HG03064 (cell line): Measurements from ENCODE around the gene CDH12.
A peak's percentile ranks its signal among the peaks of the same experiment; 100 is the strongest.

Experiments used
- ATAC-seq: cut with Tn5 transposase; IDR thresholded peaks from one replicate; pipeline ENCODE4 v1.9.1; 2021; ENCODE audit warnings: low read depth; ENCODE audit not compliant: unreplicated experiment

CDH12 gene

GRCh38 chr5:21882074-21882745, 970.9 kb downstream of the CDH12 start:
- no peak for ATAC-seq

GRCh38 chr5:21880164-21880563, 973.0 kb downstream of the CDH12 start:
- ATAC-seq, result no peak

- ATAC-seq, result no peak
These were observed 990.2 kb downstream of the CDH12 start for GRCh38 chr5:21862986-21863385.

DNA sequence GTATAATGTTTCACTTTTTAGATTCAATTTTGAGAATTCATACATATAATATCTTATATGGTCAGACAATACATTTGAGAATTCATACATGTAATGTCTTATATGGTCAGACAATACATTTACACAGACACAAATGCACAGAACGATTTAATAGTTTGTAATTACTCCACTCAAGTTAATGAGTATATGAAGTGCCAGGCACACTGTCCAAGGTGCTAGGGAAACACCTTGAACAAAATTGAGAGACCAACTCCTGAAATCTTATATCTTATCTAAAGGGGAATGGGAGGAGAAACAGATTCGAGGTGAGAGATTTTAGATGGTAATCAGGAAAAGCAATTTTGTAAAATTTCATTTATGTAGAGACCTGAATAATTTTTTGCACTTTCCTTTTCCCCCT, 994.7 kb downstream of the CDH12 start:
- ATAC-seq, result no peak

GRCh38 chr5:21856987-21857386, 996.2 kb downstream of the CDH12 start:
- no peak for ATAC-seq

GRCh38 chr5:21847300-21847699, 1005.8 kb downstream of the CDH12 start:
- no peak for ATAC-seq

GRCh38 chr5:21844960-21845359, 1008.2 kb downstream of the CDH12 start:
- ATAC-seq, result no peak

GRCh38 chr5:21834863-21835262, 1018.3 kb downstream of the CDH12 start:
- ATAC-seq, result no peak

DNA sequence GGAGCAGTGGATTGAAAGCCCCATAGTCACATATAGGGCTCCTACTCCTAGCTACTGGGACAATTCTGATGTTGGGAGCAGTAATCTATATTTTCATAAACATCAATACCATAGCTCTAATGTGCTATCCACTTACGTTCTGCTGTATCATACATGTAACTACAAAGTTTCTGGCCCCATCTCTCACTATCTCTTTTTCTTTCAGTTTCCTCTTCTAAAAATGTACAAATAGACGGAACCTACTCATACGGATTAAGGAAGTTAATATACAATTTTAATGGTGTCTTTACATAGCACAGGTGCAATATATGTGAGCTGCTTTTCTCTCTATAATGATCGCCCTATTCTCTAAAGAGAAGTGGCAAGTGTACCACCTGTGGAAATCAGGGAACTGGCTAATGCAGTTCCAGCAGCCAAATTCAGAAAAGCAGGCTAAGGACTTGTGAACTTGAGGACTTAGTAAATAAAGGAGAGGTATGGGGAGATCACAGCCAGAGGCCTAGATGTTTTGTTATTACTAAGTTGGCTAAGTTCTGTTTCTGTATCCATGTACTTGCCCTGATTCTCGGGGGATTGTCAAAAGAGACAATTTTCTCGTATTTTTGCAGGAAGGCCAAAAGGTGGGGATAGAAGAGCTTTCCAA, 1021.9 kb downstream of the CDH12 start:
- peak; percentile 89 for ATAC-seq

DNA sequence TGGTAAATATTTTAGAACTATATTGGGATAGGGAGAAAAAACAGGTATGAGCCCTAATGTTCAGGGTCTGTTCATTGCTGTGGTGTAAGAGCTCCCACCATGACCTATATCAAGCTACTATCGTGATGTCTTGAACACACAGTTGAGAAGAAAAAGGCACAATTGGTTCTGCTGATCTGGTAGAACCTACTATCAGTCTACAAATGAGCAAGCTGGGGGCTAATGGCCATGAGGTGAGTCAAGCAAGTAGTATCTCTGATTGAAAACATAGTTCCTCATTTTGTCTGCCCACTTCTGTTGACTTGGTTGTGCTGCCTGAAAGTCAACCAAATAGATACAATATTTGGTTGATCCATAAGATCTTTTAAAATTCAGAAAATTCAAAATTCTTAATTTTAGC, 1026.3 kb downstream of the CDH12 start:
- ATAC-seq, result no peak

GRCh38 chr5:21823588-21823987, 1029.6 kb downstream of the CDH12 start:
- no peak for ATAC-seq

- ATAC-seq, result no peak
These were observed 1030.0 kb downstream of the CDH12 start for GRCh38 chr5:21823076-21823574.

DNA sequence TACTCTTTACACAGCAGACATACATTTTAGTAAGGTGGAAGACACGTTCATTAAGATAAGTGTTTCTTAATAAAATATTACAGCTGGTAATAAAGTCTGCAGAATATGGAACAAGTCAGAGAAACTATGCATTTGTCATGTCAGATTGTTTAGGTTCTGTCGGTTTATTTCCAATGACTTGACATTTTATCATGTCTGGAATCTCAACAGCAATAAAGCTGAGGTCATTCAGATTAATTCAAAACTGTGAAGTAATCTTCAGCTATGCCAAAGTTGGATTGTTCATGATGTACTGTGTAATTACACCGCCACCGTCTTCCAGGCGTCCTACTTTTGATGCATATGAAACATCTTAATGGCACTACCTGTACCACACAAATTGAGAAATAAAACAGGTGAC, 1032.6 kb downstream of the CDH12 start:
- no peak for ATAC-seq

DNA sequence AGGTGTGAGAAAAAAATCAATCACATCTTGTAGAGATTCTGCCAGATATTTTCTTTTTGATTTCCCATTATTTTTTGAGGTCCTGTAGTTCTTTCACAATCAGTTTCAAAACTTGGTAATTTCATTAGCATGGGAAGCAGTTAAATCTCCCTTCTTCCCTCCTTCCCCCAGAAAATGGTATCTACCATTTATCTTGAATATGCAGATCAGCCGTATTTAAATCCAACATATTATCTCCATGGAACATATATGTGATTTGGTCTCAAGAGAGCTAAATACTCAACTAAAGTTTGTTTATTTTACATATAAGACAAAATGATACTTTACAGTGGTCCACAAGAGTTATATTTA, 1034.8 kb downstream of the CDH12 start:
- ATAC-seq, result no peak

DNA sequence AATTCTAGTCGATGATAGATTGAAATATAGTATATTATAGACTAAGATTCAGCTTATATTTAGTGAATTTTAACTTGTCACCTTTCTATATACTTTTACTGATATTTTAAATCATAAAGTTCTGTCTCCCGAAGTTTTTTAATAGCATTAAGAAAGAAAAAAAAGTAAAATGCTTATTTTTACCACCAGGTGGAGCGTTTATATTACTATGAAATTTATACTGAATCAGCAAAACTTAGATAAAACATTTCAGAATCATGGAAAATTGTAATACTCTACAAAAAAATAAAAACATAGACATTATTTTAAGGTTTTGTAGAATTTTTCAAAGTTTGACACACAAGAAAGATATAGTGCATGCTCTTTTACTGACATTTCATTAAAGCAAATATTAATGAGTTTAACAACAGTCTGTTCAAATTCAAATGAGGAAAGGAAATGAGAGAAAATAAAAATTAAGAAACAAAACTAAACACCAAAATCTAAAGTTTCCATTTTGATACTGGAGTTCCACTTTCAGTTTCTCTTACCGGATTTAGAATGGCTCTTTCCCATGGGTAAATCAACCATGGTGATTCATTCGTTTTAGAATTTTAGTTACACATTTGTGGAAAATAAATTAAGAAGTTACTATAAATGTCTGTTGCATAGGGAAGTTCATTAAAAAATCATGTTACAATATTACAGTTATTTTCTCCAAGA, 1035.3 kb downstream of the CDH12 start:
- ATAC-seq, result no peak

GRCh38 chr5:21810737-21811316, 1042.3 kb downstream of the CDH12 start:
- ATAC-seq, result no peak

DNA sequence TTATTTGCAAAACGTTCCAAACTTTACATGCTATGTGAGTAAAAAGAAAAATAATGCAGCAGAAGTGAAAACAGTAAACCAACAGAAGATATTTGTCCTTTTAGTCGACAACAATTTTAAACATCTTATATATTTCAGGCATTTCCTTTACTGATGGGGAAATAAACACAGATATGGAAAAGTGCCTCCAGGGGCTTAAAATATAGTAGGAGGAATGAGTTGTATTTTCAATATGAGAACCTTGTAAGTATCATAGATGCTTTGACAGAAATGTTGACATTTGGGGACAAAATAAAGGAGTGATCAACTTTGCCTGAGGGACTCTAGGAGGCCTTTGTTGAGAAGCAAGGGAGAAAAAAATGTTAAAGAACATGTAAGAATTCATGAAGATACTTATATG, 1043.5 kb downstream of the CDH12 start:
- ATAC-seq, result no peak

- ATAC-seq, result no peak
These were observed 1045.2 kb downstream of the CDH12 start for GRCh38 chr5:21807953-21808352.

DNA sequence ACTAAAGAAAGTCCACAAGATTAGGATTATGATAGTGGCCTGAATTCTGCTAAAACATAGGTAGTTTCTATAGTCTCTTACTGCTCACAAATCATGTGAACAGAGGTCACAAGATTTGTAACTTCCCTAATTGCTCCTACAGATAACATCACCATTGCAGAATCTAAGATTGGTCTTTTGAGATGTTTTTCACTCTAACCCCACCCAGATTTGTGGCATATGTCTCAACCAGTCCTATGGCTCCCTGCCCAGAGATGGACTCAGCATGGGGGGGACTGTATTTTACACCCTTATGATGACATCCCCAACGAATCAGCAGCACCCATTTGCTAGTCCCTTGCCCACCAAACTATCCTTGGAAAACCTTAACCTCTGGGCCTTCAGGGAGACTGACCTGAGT, 1046.2 kb downstream of the CDH12 start:
- no peak for ATAC-seq

GRCh38 chr5:21806271-21806670, 1046.9 kb downstream of the CDH12 start:
- ATAC-seq, result no peak

- ATAC-seq, result no peak
These were observed 1050.2 kb downstream of the CDH12 start for GRCh38 chr5:21802869-21803490.
